HEK293 (cell line): ENCODE measurements around the gene DMD.

Experiments used
- CTCF ChIP-seq: fragments of 450-650 bp; formaldehyde crosslinking; IDR thresholded peaks from 2 replicates; pipeline ENCODE4 v1.5.1; 2016; ENCODE audit warnings: missing biosample characterization, missing genetic modification characterization
- MYNN ChIP-seq: fragments of 450-650 bp; formaldehyde crosslinking; IDR thresholded peaks from 2 replicates; pipeline ENCODE4 v1.5.1; 2016; ENCODE audit warnings: missing biosample characterization, missing genetic modification characterization, borderline replicate concordance
- PRDM10 ChIP-seq: fragments of 450-650 bp; formaldehyde crosslinking; IDR thresholded peaks from 2 replicates; pipeline ENCODE4 v1.5.1; 2016; ENCODE audit warnings: missing biosample characterization, missing genetic modification characterization
- SETDB1 ChIP-seq: IDR thresholded peaks from one replicate; pipeline ENCODE4 v1.6.1; 2017; ENCODE audit warnings: mild to moderate bottlenecking, low read length, moderate library complexity, mixed read lengths; ENCODE audit not compliant: insufficient read length
- SP2 ChIP-seq: fragments of 450-650 bp; formaldehyde crosslinking; IDR thresholded peaks from 2 replicates; pipeline ENCODE4 v1.5.1; 2016; ENCODE audit warnings: missing biosample characterization, missing genetic modification characterization
- YY1 ChIP-seq: fragments of 450-650 bp; formaldehyde crosslinking; IDR thresholded peaks from 2 replicates; pipeline ENCODE4 v1.5.1; 2018; ENCODE audit warnings: missing biosample characterization, missing genetic modification characterization
- ZNF302 ChIP-seq: fragments of 450-650 bp; formaldehyde crosslinking; IDR thresholded peaks from 2 replicates; pipeline ENCODE4 v1.5.1; 2016; ENCODE audit warnings: missing biosample characterization, missing genetic modification characterization, low read depth
- ZNF350 ChIP-seq: fragments of 450-650 bp; formaldehyde crosslinking; IDR thresholded peaks from 2 replicates; pipeline ENCODE4 v1.5.0; 2017; ENCODE audit warnings: missing biosample characterization, mild to moderate bottlenecking, missing genetic modification characterization
- ZNF558 ChIP-seq: fragments of 450-650 bp; formaldehyde crosslinking; IDR thresholded peaks from 2 replicates; pipeline ENCODE4 v1.5.1; 2016; ENCODE audit warnings: missing biosample characterization, missing genetic modification characterization
- ZNF670 ChIP-seq: fragments of 450-650 bp; formaldehyde crosslinking; IDR thresholded peaks from 2 replicates; pipeline ENCODE4 v1.5.1; 2016; ENCODE audit warnings: missing biosample characterization, missing genetic modification characterization, low read depth
- ZNF785 ChIP-seq: fragments of 450-650 bp; formaldehyde crosslinking; IDR thresholded peaks from 2 replicates; pipeline ENCODE4 v1.5.1; 2016; ENCODE audit warnings: missing biosample characterization, missing genetic modification characterization
- TF ChIP-seq, protein P1 (sequence below): fragments of 450-650 bp; formaldehyde crosslinking; IDR thresholded peaks from 2 replicates; pipeline ENCODE4 v1.5.1; 2017; ENCODE audit warnings: missing biosample characterization, missing genetic modification characterization
- TF ChIP-seq, protein P2 (sequence below): fragments of 450-650 bp; formaldehyde crosslinking; IDR thresholded peaks from 2 replicates; pipeline ENCODE4 v1.5.1; 2016; ENCODE audit warnings: missing biosample characterization, missing genetic modification characterization

DNA sequence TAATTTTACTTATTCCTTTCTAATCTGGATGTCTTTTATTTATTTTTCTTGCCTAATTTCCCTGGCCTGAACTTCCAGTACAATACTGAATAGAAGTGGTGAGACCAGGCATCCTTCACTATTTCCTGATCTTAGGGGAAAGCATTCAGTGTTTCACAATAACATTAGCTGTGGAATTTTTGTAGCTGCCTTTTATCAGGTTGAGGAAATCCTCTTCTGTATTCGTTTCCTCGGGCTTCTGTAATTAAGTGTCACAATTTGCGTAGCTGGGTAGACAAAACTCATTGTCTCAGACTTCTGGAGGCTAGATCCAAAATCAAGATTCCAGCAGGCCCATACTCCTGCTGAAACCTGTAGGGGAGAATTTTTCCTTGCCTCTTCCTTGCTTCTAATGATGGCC lies 1541.1 kb downstream of the DMD start:
- TF ChIP-seq, protein P1, sequence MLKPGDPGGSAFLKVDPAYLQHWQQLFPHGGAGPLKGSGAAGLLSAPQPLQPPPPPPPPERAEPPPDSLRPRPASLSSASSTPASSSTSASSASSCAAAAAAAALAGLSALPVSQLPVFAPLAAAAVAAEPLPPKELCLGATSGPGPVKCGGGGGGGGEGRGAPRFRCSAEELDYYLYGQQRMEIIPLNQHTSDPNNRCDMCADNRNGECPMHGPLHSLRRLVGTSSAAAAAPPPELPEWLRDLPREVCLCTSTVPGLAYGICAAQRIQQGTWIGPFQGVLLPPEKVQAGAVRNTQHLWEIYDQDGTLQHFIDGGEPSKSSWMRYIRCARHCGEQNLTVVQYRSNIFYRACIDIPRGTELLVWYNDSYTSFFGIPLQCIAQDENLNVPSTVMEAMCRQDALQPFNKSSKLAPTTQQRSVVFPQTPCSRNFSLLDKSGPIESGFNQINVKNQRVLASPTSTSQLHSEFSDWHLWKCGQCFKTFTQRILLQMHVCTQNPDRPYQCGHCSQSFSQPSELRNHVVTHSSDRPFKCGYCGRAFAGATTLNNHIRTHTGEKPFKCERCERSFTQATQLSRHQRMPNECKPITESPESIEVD (tag by site-specific recombination) = no peak
- TF ChIP-seq CTCF = no peak
- TF ChIP-seq YY1 (tag by site-specific recombination) = no peak
- no peak for TF ChIP-seq ZNF670 (tag by site-specific recombination)
- no peak for TF ChIP-seq ZNF350
- no peak for TF ChIP-seq SP2 (tag by site-specific recombination)
- no peak for TF ChIP-seq MYNN (tag by site-specific recombination)
- TF ChIP-seq, protein P2, sequence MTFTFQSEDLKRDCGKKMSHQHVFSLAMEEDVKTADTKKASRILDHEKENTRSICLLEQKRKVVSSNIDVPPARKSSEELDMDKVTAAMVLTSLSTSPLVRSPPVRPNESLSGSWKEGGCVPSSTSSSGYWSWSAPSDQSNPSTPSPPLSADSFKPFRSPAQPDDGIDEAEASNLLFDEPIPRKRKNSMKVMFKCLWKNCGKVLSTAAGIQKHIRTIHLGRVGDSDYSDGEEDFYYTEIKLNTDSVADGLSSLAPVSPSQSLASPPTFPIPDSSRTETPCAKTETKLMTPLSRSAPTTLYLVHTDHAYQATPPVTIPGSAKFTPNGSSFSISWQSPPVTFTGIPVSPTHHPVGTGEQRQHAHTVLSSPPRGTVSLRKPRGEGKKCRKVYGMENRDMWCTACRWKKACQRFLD (tag by site-specific recombination) = no peak
- TF ChIP-seq PRDM10 (tag by site-specific recombination) = no peak
- no peak for TF ChIP-seq ZNF302 (tag by site-specific recombination)
- TF ChIP-seq ZNF785 (tag by site-specific recombination) = no peak
- TF ChIP-seq ZNF558 (tag by site-specific recombination) = no peak
- TF ChIP-seq SETDB1 = no peak
